Mesendoderm (in vitro differentiated cells): Measurements from ENCODE around the gene SULT1A1.

Source experiments
- DNase-seq: peaks from one replicate; pipeline ENCODE4 v3.0.0; 2013
- H2AK5ac ChIP-seq: 2 replicates; pipeline ENCODE4 v1.6.1; 2013; ENCODE audit warnings: low read length, inconsistent platforms
- H2BK120ac ChIP-seq: 2 replicates; pipeline ENCODE4 v1.6.1; 2013; ENCODE audit warnings: low read depth, mild to moderate bottlenecking, low read length, moderate library complexity, mixed read lengths
- H2BK15ac ChIP-seq: replicated peaks from 2 replicates; pipeline ENCODE4 v1.6.1; 2013; ENCODE audit warnings: low read depth, mild to moderate bottlenecking, moderate library complexity
- H2BK5ac ChIP-seq: 2 replicates; pipeline ENCODE4 v1.6.1; 2013; ENCODE audit warnings: low read length, inconsistent platforms
- H3K18ac ChIP-seq: 2 replicates; pipeline ENCODE4 v1.6.1; 2013; ENCODE audit warnings: mild to moderate bottlenecking, low read length, mixed read lengths
- H3K23ac ChIP-seq: one replicate; pipeline ENCODE4 v1.6.1; 2013; ENCODE audit warnings: low read length
- H3K27ac ChIP-seq: 2 replicates; pipeline ENCODE4 v1.5.1; 2013; ENCODE audit warnings: low read depth, mild to moderate bottlenecking, inconsistent platforms, low read length, moderate library complexity
- H3K27me3 ChIP-seq: 2 replicates; pipeline ENCODE4 v1.6.1; 2013; ENCODE audit warnings: low read length, control low read depth, mild to moderate bottlenecking, inconsistent platforms; ENCODE audit not compliant: insufficient read depth, poor library complexity
- H3K36me3 ChIP-seq: 2 replicates; pipeline ENCODE4 v1.6.1; 2013; ENCODE audit warnings: low read length, inconsistent platforms; ENCODE audit not compliant: control insufficient read depth, insufficient read depth
- H3K4ac ChIP-seq: one replicate; pipeline ENCODE4 v1.6.1; 2013; ENCODE audit warnings: low read depth, mild to moderate bottlenecking, low read length, moderate library complexity
- H3K4me1 ChIP-seq: 2 replicates; pipeline ENCODE4 v1.6.1; 2013; ENCODE audit warnings: low read depth, low read length, inconsistent platforms; ENCODE audit not compliant: control insufficient read depth
- H3K4me2 ChIP-seq: 2 replicates; pipeline ENCODE4 v1.6.1; 2013; ENCODE audit warnings: low read length
- H3K4me3 ChIP-seq: 2 replicates; pipeline ENCODE4 v1.5.1; 2013; ENCODE audit warnings: mild to moderate bottlenecking, low read length
- H3K56ac ChIP-seq: one replicate; pipeline ENCODE4 v1.6.1; 2013; ENCODE audit warnings: low read length
- H3K79me1 ChIP-seq: 2 replicates; pipeline ENCODE4 v1.6.1; 2013; ENCODE audit warnings: low read length, inconsistent platforms
- H3K79me2 ChIP-seq: 2 replicates; pipeline ENCODE4 v1.6.1; 2013; ENCODE audit warnings: mild to moderate bottlenecking, low read length; ENCODE audit not compliant: control insufficient read depth, insufficient read depth
- H3K9ac ChIP-seq: 2 replicates; pipeline ENCODE4 v1.6.1; 2013; ENCODE audit warnings: low read length, inconsistent platforms
- H4K5ac ChIP-seq: one replicate; pipeline ENCODE4 v1.6.1; 2013; ENCODE audit warnings: low read length
- H4K8ac ChIP-seq: one replicate; pipeline ENCODE4 v1.6.1; 2013; ENCODE audit warnings: low read depth, mild to moderate bottlenecking, control low read depth, low read length, moderate library complexity
- WGBS: extraction: QIAGEN DNeasy Blood & Tissue Kit; methylation state at CpG from one replicate; pipeline ENCODE4 v1.1.7; 2013; ENCODE audit warnings: low lambda C conversion rate, missing lambda C conversion rate; ENCODE audit not compliant: insufficient coverage; ENCODE audit errors: extremely low coverage; 5-methylcytosine and 5-hydroxymethylcytosine counted together

Gene SULT1A1

GRCh38 chr16:28555561-28555960, 54.3 kb downstream of the SULT1A1 start:
- H3K4me3 ChIP-seq, result no peak overlapping the region
- H3K27me3 ChIP-seq, result no peaks in the 10 kb centered on the region
- H3K27ac ChIP-seq, result no peak overlapping the region
- no peak overlapping the region for H3K56ac ChIP-seq
- no peak overlapping the region for H3K23ac ChIP-seq
- no peaks in the 10 kb centered on the region for H3K79me1 ChIP-seq
- H3K18ac ChIP-seq, result no peak overlapping the region
- no peak overlapping the region for H2BK15ac ChIP-seq
- H2BK5ac ChIP-seq, result no peak overlapping the region
- no CpG with 5 or more reads among the region's 2 CpGs for WGBS
- peaks cover 2% of the 10 kb centered on the region for H3K4me1 ChIP-seq
- H4K5ac ChIP-seq, result no peak overlapping the region
- no peak overlapping the region for H2AK5ac ChIP-seq
- no peak overlapping the region for H3K9ac ChIP-seq
- no peak overlapping the region for H2BK120ac ChIP-seq
- no peaks in the 10 kb centered on the region for H3K36me3 ChIP-seq
- DNase-seq, result no peak
- H3K4ac ChIP-seq, result no peak overlapping the region
- H3K4me2 ChIP-seq, result no peak overlapping the region
- H3K79me2 ChIP-seq, result no peaks in the 10 kb centered on the region
- no peak overlapping the region for H4K8ac ChIP-seq
